Naive thymus-derived CD4-positive, alpha-beta T cell (primary cell): ENCODE results near the gene IGDCC3. TPM values are rescaled to one million over a fixed set of nuclear protein-coding genes. Genes with fewer than 3 reads are reported as not detected.
A peak's percentile ranks its signal among the peaks of the same experiment; 100 is the strongest.

ENCODE experiments used
- ATAC-seq: fragments of 150-1000 bp; cut with Tn5 transposase; 2 replicates; pipeline ENCODE4 v1.10.0; 2021; ENCODE audit warnings: mild to moderate bottlenecking, moderate library complexity
- CTCF ChIA-PET: fragments of 350-600 bp; sonication (Branson Sonifier 250); formaldehyde crosslinking; loops from one replicate; lab custom pipeline; 2021; ENCODE audit warnings: antibody characterized with exemption; lab: Charles Lee
- POLR2A ChIA-PET: fragments of 350-600 bp; sonication (Branson Sonifier 250); formaldehyde crosslinking; loops from one replicate; lab custom pipeline; 2021; ENCODE audit warnings: antibody characterized with exemption, inconsistent platforms; lab: Charles Lee
- DNase-seq, 9 donors: peaks; one replicate each; pipeline versions ENCODE4 v3.0.0 to v3.0.0-alpha.2; 2020 to 2022; ENCODE audit warnings: mixed read lengths in 1 of 9
- H3K27ac ChIP-seq: one replicate; pipeline ENCODE4 v1.7.0; 2013; ENCODE audit warnings: mild to moderate bottlenecking, low read depth, low read length, moderate library complexity
- H3K27me3 ChIP-seq, 2 donors: one replicate each; pipeline ENCODE4 v1.7.0; 2013; ENCODE audit warnings: low read length in 2 of 2, mild to moderate bottlenecking in 2 of 2, moderate library complexity in 2 of 2; ENCODE audit not compliant: control insufficient read depth in 2 of 2, insufficient read depth in 2 of 2
- H3K36me3 ChIP-seq, 3 experiments: 1 replicate in 2 of 3; 2 replicates in 1 of 3; pipeline ENCODE4 v1.7.0; 2013; ENCODE audit warnings: low read length in 3 of 3, mild to moderate bottlenecking in 3 of 3, moderate library complexity in 1 of 3; ENCODE audit not compliant: insufficient read depth in 3 of 3, control insufficient read depth in 2 of 3
- H3K4me1 ChIP-seq, 2 donors: one replicate each; pipeline ENCODE4 v1.7.0; 2013; ENCODE audit warnings: low read length in 2 of 2, mild to moderate bottlenecking in 2 of 2, moderate library complexity in 1 of 2; ENCODE audit not compliant: control insufficient read depth in 2 of 2, insufficient read depth in 2 of 2
- H3K4me3 ChIP-seq: 2 replicates; pipeline ENCODE4 v1.7.0; 2013; ENCODE audit warnings: mild to moderate bottlenecking, low read length
- H3K9me3 ChIP-seq, 3 experiments: 1 replicate in 2 of 3; 2 replicates in 1 of 3; pipeline ENCODE4 v1.7.0; 2013; ENCODE audit warnings: low read length in 3 of 3; ENCODE audit not compliant: control insufficient read depth in 2 of 3
- H3K27ac Mint-ChIP-seq, 9 donors: one replicate each; pipeline ENCODE4 v1.8.0; 2020 to 2022; ENCODE audit warnings: mixed read lengths in 9 of 9, mild to moderate bottlenecking in 8 of 9, moderate library complexity in 5 of 9, inconsistent platforms in 2 of 9
- H3K27me3 Mint-ChIP-seq, 5 donors: one replicate each; pipeline ENCODE4 v1.8.0; 2021 to 2022; ENCODE audit warnings: mixed read lengths in 5 of 5, mild to moderate bottlenecking in 1 of 5
- H3K36me3 Mint-ChIP-seq, 5 donors: one replicate each; pipeline ENCODE4 v1.8.0; 2020 to 2022; ENCODE audit warnings: mixed read lengths in 5 of 5, mild to moderate bottlenecking in 3 of 5, inconsistent platforms in 1 of 5
- H3K4me1 Mint-ChIP-seq, 7 donors: one replicate each; pipeline ENCODE4 v1.8.0; 2020 to 2022; ENCODE audit warnings: mixed read lengths in 7 of 7, mild to moderate bottlenecking in 3 of 7, inconsistent platforms in 1 of 7
- H3K4me3 Mint-ChIP-seq, 10 donors: one replicate each; pipeline ENCODE4 v1.8.0; 2020 to 2022; ENCODE audit warnings: mild to moderate bottlenecking in 10 of 10, mixed read lengths in 10 of 10, moderate library complexity in 6 of 10, inconsistent platforms in 2 of 10
- H3K9me3 Mint-ChIP-seq, 11 donors: one replicate each; pipeline ENCODE4 v1.8.0; 2020 to 2022; ENCODE audit warnings: mixed read lengths in 11 of 11, mild to moderate bottlenecking in 4 of 11, inconsistent platforms in 1 of 11, moderate library complexity in 1 of 11
- intact Hi-C, 2 donors: fragments of 100-400 bp; cut with micrococcal nuclease; formaldehyde crosslinking; loops; one replicate each; pipeline ENCODE4 v1.15.1; 2023
- polyA plus RNA-seq, 2 donors: library from polyadenylated mRNA; unstranded; fragments of 300-500 nt; fragmentation: Illumina TruSeq; gene quantifications; one replicate each; pipeline ENCODE4 v1.2.3, GENCODE V29; 2021
- total RNA-seq, 6 experiments: library from RNA in 5 of 6; stranded (reverse) in 5 of 6; gene quantifications; 1 replicate in 5 of 6; 2 replicates in 1 of 6; pipeline ENCODE4 v1.2.3 and lab custom pipeline; 2021 to 2026

The IGDCC3 gene
- total and polyA plus RNA-seq, 7 experiments from 2014 or later, result not detected

- H3K9me3 Mint-ChIP-seq, result no peaks in the 10 kb centered on the region
- ChIA-PET CTCF (interaction anchor here (0.6 to 6.6 kb wide), 14 partner anchors 9 to 1005 kb away, joined by 3 to 45 read pairs (median 4); no protein-coding TSS in a partner anchor), POLR2A (no interaction called here)
- H3K27ac Mint-ChIP-seq, result peak overlapping the region in 1 of 9 donors; percentile 51
- intact Hi-C loops, result loop anchor here (1.0 to 5.0 kb wide), 8 partner anchors 67 to 357 kb away; partner anchors contain the start of genes CLPX (in 2 of the 2) and MTFMT (in 1 of the 2)
- ATAC-seq (no peak), DNase-seq (no peak)
- peaks cover 4 to 11% (median 8%) of the 10 kb centered on the region in 7 donors for H3K4me1 Mint-ChIP-seq
- no peaks in the 10 kb centered on the region for H3K36me3 Mint-ChIP-seq
- H3K27me3 Mint-ChIP-seq, result peaks cover 4 to 39% (median 13%) of the 10 kb centered on the region in 5 donors
- peaks cover 4 to 9% of the 10 kb centered on the region in 2 donors for H3K4me1 ChIP-seq
- no peaks in the 10 kb centered on the region for H3K9me3 ChIP-seq
- H3K4me3 ChIP-seq, result no peak overlapping the region
- no peak overlapping the region for H3K27ac ChIP-seq
- no peaks in the 10 kb centered on the region for H3K27me3 ChIP-seq
- H3K4me3 Mint-ChIP-seq, result peak overlapping the region in 7 of 10 donors; percentile 16 to 91 (median 89)
- no peaks in the 10 kb centered on the region for H3K36me3 ChIP-seq
Observed at GRCh38 chr15:65385870-65386258, 8.1 kb upstream of the IGDCC3 start.

DNA sequence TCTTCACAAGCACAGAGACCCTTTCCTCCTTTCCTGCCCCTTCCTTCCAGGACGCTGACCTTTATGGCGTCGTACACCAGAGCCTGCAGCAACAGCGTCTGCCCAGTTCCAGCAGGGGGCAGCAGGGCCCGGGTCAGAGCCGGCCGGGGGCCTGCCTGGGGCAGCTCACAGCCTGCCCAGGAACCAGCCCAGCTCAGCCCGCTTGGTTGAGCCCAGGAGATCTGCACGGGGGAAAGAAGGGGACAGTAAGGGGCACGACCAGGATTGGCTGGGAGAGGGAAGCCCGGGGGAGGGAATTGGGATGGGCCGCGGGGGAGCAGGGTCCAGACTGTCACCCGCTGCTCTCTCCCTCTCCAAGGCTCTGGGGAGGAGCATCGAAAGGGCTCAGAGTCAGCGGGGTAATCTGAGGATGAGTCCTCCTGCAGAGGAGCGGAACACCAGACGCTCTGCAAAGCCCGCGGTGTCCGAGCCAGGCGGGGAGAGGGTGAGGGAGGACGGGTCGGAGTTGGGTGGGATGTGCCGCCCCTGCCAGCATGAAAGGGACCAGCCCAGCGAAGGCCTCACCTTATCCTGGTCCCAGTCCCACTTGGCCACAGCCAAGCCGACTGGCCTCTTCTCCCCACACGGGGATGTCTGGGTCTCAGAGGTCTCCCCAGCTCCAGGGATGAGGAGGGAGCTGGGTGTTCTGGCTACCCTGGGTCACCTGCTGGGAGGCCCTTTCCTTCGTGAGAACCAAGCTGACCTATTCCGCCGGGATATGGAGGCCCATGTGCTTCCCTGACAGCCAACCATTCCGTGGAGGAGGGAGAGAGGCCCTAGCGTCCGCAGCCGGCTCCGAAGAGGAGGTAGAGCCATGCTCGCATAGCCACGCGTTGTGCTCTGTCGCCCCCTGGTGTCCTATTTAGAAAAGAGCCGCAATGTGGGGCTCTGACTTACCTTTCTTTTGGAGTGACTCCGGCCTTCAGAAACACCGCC, 7.4 kb upstream of the IGDCC3 start:
- Mint-ChIP-seq H3K27me3 (peaks cover 5 to 44% (median 14%) of the 10 kb centered on the region in 5 donors), H3K9me3 (no peaks in the 10 kb centered on the region), H3K4me3 (peak overlapping the region; percentile 85 to 91 (median 90)), H3K27ac (peak overlapping the region in 5 of 9 donors; percentile 41 to 78 (median 67)), H3K36me3 (no peaks in the 10 kb centered on the region), H3K4me1 (peaks cover 4 to 11% (median 8%) of the 10 kb centered on the region in 7 donors)
- Histone ChIP-seq H3K36me3 (no peaks in the 10 kb centered on the region), H3K9me3 (no peaks in the 10 kb centered on the region), H3K27me3 (no peaks in the 10 kb centered on the region), H3K4me3 (peak overlapping the region; percentile 83), H3K4me1 (peaks cover 4 to 9% of the 10 kb centered on the region in 2 donors), H3K27ac (peak overlapping the region; percentile 49)
- intact Hi-C loops, result loop anchor here (1.0 to 5.0 kb wide), 8 partner anchors 66 to 356 kb away; partner anchors contain the start of genes CLPX (in 2 of the 2) and MTFMT (in 1 of the 2)
- ATAC-seq (peak; percentile 92), DNase-seq (peak; percentile 65 to 85 (median 78))
- ChIA-PET CTCF (interaction anchor here (0.6 to 6.6 kb wide), 15 partner anchors 9 to 365 kb away, joined by 3 to 45 read pairs (median 4); no protein-coding TSS in a partner anchor), POLR2A (no interaction called here)

DNA sequence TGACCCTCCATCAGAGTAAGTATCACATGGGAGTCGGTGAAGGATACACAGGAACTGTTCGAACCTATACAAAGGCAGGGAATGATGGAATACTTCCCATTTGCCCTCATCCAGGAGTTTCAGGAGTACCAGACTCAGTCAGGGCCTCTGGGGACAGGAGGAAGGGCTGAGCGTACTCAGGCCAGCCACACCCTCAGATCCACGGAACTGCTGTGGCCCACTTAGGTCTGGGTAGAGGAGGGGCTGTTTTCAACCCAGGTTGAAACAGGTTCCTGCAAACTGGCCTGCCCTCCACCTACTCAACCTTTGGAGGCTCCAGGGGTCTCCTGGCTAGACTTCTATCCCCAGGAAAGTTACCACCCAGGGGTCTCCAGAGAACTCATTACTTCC, 6.7 kb upstream of the IGDCC3 start:
- intact Hi-C loops, result loop anchor here in 1 of 2 donors (2.0 kb wide), 1 partner anchor 330 kb away; no protein-coding TSS in a partner anchor
- no peak overlapping the region for H3K27ac ChIP-seq
- POLR2A ChIA-PET, result no interaction called here

DNA sequence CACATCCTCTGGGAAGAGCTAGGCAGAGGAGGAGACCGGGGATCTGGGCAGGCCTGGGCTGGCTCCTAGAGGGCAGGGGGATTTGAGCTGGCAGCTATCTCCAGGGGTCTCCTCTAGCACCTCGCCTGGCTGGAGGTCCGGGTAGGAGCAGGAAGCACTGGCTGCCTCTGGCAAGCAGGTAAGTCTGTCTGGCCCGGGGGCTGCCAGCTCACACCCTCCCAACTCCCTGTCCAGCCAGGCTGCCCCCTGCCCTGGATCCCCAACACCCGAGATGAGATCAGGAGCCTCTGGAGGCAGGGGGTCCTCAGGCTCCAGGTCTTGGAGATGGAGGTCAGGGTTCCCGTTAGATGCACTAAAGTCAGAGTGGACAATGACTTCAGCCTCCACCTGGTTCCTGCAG, 6.2 kb upstream of the IGDCC3 start:
- Mint-ChIP-seq H3K4me1 (peaks cover 4 to 11% (median 8%) of the 10 kb centered on the region in 7 donors), H3K36me3 (no peaks in the 10 kb centered on the region), H3K27me3 (peaks cover 10 to 54% (median 19%) of the 10 kb centered on the region in 5 donors), H3K4me3 (peak overlapping the region; percentile 51 to 91 (median 89)), H3K27ac (no peak overlapping the region), H3K9me3 (no peaks in the 10 kb centered on the region)
- intact Hi-C loops, result loop anchor here in 1 of 2 donors (2.0 kb wide), 1 partner anchor 329 kb away; no protein-coding TSS in a partner anchor
- no peak overlapping the region for H3K27ac ChIP-seq
- DNase-seq, result no peak
- ChIA-PET CTCF (interaction anchor here (0.7 to 6.6 kb wide), 2 partner anchors 64 to 1191 kb away, joined by 3 to 45 read pairs; no protein-coding TSS in a partner anchor), POLR2A (no interaction called here)
- no peaks in the 10 kb centered on the region for H3K27me3 ChIP-seq
- no peaks in the 10 kb centered on the region for H3K9me3 ChIP-seq
- H3K4me1 ChIP-seq, result peaks cover 4 to 9% of the 10 kb centered on the region in 2 donors
- H3K36me3 ChIP-seq, result no peaks in the 10 kb centered on the region
- no peak for ATAC-seq
- H3K4me3 ChIP-seq, result no peak overlapping the region

More for the DNA sequence above, 6.7 kb upstream of the IGDCC3 start:
- DNase-seq, result no peak
- Mint-ChIP-seq H3K27ac (peak overlapping the region in 1 of 9 donors; percentile 64), H3K4me3 (peak overlapping the region; percentile 85 to 91 (median 90)), H3K27me3 (peaks cover 8 to 49% (median 15%) of the 10 kb centered on the region in 5 donors), H3K9me3 (no peaks in the 10 kb centered on the region), H3K36me3 (no peaks in the 10 kb centered on the region), H3K4me1 (peaks cover 4 to 11% (median 8%) of the 10 kb centered on the region in 7 donors)
- CTCF ChIA-PET, result interaction anchor here (1.1 to 6.6 kb wide), 7 partner anchors 11 to 350 kb away, joined by 4 to 45 read pairs (median 5); no protein-coding TSS in a partner anchor
- H3K4me3 ChIP-seq, result peak overlapping the region; percentile 83
- ATAC-seq, result no peak
- no peaks in the 10 kb centered on the region for H3K36me3 ChIP-seq
- peaks cover 4 to 9% of the 10 kb centered on the region in 2 donors for H3K4me1 ChIP-seq
- H3K27me3 ChIP-seq, result no peaks in the 10 kb centered on the region
- no peaks in the 10 kb centered on the region for H3K9me3 ChIP-seq

DNA sequence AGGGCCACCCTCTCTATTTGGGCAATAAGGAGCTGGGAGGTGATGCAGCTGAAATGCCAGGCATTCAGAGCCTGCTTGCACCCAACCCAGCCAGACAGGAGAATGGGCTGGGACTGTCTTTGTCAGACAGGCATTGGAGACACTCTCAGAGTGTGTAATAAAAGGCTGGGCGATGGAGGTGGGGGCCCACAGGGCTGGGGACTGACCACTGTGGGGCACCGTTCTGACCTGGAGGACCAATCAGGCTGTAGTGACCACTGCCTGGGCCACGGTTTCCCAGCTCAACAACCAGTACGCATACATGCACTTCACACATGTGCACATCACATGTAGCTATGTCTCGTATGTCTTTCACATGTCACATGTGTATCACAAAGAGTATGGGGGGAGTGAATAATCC, 5.7 kb upstream of the IGDCC3 start:
- H3K4me3 ChIP-seq, result no peak overlapping the region
- POLR2A ChIA-PET, result no interaction called here
- H3K36me3 Mint-ChIP-seq, result peaks cover 0 to 2% (median 0%) of the 10 kb centered on the region in 5 donors
- no peak for DNase-seq
- H3K9me3 ChIP-seq, result no peaks in the 10 kb centered on the region
- H3K27ac ChIP-seq, result no peak overlapping the region
- CTCF ChIA-PET, result interaction anchor here (0.7 to 6.6 kb wide), 2 partner anchors 63 to 1192 kb away, joined by 3 to 45 read pairs; no protein-coding TSS in a partner anchor
- H3K27me3 Mint-ChIP-seq, result peaks cover 14 to 59% (median 22%) of the 10 kb centered on the region in 5 donors
- no peak for ATAC-seq
- H3K4me1 ChIP-seq, result peaks cover 4 to 9% of the 10 kb centered on the region in 2 donors
- peak overlapping the region in 5 of 10 donors; percentile 23 to 90 (median 85) for H3K4me3 Mint-ChIP-seq
- H3K4me1 Mint-ChIP-seq, result peaks cover 4 to 14% (median 11%) of the 10 kb centered on the region in 7 donors
- H3K36me3 ChIP-seq, result no peaks in the 10 kb centered on the region
- intact Hi-C loops, result no loop called here
- H3K27ac Mint-ChIP-seq, result peak overlapping the region in 1 of 9 donors; percentile 58
- H3K9me3 Mint-ChIP-seq, result no peaks in the 10 kb centered on the region
- H3K27me3 ChIP-seq, result peaks cover 0 to 3% of the 10 kb centered on the region in 2 donors

GRCh38 chr15:65382921-65383320, 5.1 kb upstream of the IGDCC3 start:
- ATAC-seq (no peak), DNase-seq (no peak)
- Histone ChIP-seq H3K27me3 (peaks cover 0 to 7% of the 10 kb centered on the region in 2 donors), H3K4me1 (peaks cover 4 to 9% of the 10 kb centered on the region in 2 donors), H3K4me3 (no peak overlapping the region), H3K27ac (no peak overlapping the region), H3K36me3 (no peaks in the 10 kb centered on the region), H3K9me3 (no peaks in the 10 kb centered on the region)
- Mint-ChIP-seq H3K9me3 (no peaks in the 10 kb centered on the region), H3K27ac (peak overlapping the region in 1 of 9 donors; percentile 58), H3K4me3 (peak overlapping the region in 7 of 10 donors; percentile 2 to 68 (median 17)), H3K27me3 (peaks cover 18 to 61% (median 25%) of the 10 kb centered on the region in 5 donors), H3K4me1 (peaks cover 4 to 17% (median 13%) of the 10 kb centered on the region in 7 donors), H3K36me3 (peaks cover 0 to 4% (median 0%) of the 10 kb centered on the region in 5 donors)
- POLR2A ChIA-PET, result no interaction called here
- intact Hi-C loops, result no loop called here
- CTCF ChIA-PET, result interaction anchor here (6.6 kb wide), 1 partner anchor 63 kb away, joined by 45 read pairs; no protein-coding TSS in a partner anchor
